GM10266 (cell line): ENCODE results near the gene FCHO1.
"Not testable (repeated sequence)": the region's sequence is repeated elsewhere in the genome, so short reads cannot be mapped to it uniquely, and the experiment has no call there.

Experiments
- DNase-seq: peaks from one replicate; pipeline ENCODE4 v3.0.0; 2012; ENCODE audit errors: extremely low spot score
- CTCF ChIP-seq: IDR thresholded peaks from 2 replicates; pipeline ENCODE4 v1.5.1; 2012; ENCODE audit warnings: mild to moderate bottlenecking, low read depth; ENCODE audit not compliant: control insufficient read depth, insufficient read depth; ENCODE audit errors: missing control alignments

Gene FCHO1

GRCh38 chr19:17775991-17776803 lies 24.9 kb downstream of the FCHO1 start:
- DNase-seq = peak; percentile 94
- TF ChIP-seq CTCF = no peak

DNA sequence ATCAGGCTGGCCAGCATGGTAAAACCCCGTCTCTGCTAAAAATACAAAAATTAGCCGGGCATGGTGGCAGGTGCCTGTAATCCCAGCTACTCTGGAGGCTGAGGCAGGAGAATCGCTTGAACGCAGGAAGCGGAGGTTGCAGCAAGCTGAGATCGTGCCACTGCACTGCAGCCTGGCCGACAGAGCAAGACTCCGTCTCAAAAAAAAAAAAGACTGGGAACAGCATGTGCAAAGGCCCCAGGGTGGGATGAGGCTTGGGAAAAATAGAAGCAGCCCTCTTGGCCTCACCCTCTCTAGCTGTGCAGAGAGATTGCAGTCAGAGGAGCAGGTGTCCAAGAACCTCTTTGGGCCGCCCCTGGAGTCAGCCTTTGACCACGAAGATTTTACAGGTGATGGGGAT lies 26.6 kb downstream of the FCHO1 start:
- DNase-seq = not testable (repeated sequence)

GRCh38 chr19:17778251-17778967 lies 27.1 kb downstream of the FCHO1 start:
- DNase-seq = peak; percentile 56
- no peak for TF ChIP-seq CTCF

- TF ChIP-seq CTCF = no peak
- no peak for DNase-seq
These were observed 28.0 kb downstream of the FCHO1 start for GRCh38 chr19:17778968-17779929.

DNA sequence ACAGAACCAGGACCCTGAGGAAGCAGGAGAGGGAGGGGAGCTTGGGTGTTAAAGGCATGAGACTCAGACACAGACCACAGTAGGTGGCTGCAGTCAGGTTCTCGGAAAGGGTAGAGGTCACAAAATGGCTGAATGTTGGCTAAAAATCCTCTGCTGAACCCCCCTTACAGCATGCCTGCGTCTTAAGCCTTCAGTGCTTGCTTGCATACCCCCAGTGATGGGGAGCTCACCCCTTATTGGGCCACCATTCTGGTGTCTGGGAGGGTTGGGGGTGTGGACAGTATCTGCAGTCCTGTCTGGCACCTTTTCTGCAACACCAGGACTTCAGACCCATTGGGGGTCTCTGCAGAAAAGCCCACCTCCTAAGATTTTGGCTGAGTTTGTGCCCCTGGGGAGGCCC lies 29.5 kb downstream of the FCHO1 start:
- no peak for TF ChIP-seq CTCF
- no peak for DNase-seq

DNA sequence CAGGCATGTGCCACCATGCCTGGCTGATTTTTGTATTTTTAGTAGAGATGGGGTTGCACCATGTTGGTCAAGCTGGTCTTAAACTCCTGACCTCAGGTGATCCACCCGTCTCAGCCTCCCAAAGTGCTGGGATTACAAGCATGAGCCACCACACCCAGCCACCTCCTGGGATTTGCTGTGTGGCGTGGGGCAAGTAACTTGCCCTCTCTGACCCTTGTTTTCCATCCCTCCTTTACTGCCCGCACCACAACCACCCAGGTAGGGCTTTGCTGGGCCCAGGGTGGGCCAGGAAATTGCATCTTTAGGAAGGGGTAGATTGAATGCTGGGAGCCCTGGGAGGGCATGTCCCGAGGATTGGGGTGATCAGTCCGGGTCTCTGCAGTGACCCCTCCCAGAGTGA lies 32.4 kb downstream of the FCHO1 start:
- DNase-seq = not testable (repeated sequence)

GRCh38 chr19:17784201-17785008 lies 33.1 kb downstream of the FCHO1 start:
- DNase-seq = peak; percentile 86
- TF ChIP-seq CTCF = peak; percentile 78
